SJSA1 (cell line): Measurements from ENCODE around the gene NSD1. TPM values are rescaled to one million over a fixed set of nuclear protein-coding genes. Genes with fewer than 3 reads are reported as not detected.
"Not testable (repeated sequence)": the region's sequence is repeated elsewhere in the genome, so short reads cannot be mapped to it uniquely, and the experiment has no call there.

Source experiments
- DNase-seq, 2 experiments: peaks; one replicate each; pipeline ENCODE4 v3.0.0-alpha.2; 2015 to 2020; ENCODE audit warnings: low spot score in 2 of 2, low read depth in 1 of 2
- H3K27ac ChIP-seq: fragments of 250-450 bp; sonication (Bioruptor Pico); 2 replicates; pipeline ENCODE4 v1.5.1; 2020; ENCODE audit warnings: mild to moderate bottlenecking, moderate library complexity
- H3K27me3 ChIP-seq: fragments of 250-450 bp; sonication (Bioruptor Pico); replicated peaks from 2 replicates; pipeline ENCODE4 v1.5.1; 2020; ENCODE audit warnings: mild to moderate bottlenecking, moderate library complexity
- H3K36me3 ChIP-seq: fragments of 250-450 bp; sonication (Bioruptor Pico); 2 replicates; pipeline ENCODE4 v1.5.1; 2020; ENCODE audit warnings: mild to moderate bottlenecking
- H3K4me1 ChIP-seq: fragments of 250-450 bp; sonication (Bioruptor Pico); replicated peaks from 2 replicates; pipeline ENCODE4 v1.6.1; 2021; ENCODE audit warnings: mild to moderate bottlenecking
- H3K4me3 ChIP-seq: fragments of 250-450 bp; sonication (Bioruptor Pico); 2 replicates; pipeline ENCODE4 v1.5.1; 2020; ENCODE audit warnings: mild to moderate bottlenecking
- H3K9me3 ChIP-seq: fragments of 250-450 bp; sonication (Bioruptor Pico); replicated peaks from 2 replicates; pipeline ENCODE4 v1.5.1; 2020; ENCODE audit warnings: mild to moderate bottlenecking
- total RNA-seq: library from RNA; depleted of rRNA; stranded (reverse); fragments of >200 nt; shearing (Covaris generic); gene quantifications from 2 replicates; pipeline ENCODE4 v1.2.3, GENCODE V29; 2014

NSD1 gene
- total RNA-seq, 1 experiment from 2014 or later = 41.4 TPM

DNA sequence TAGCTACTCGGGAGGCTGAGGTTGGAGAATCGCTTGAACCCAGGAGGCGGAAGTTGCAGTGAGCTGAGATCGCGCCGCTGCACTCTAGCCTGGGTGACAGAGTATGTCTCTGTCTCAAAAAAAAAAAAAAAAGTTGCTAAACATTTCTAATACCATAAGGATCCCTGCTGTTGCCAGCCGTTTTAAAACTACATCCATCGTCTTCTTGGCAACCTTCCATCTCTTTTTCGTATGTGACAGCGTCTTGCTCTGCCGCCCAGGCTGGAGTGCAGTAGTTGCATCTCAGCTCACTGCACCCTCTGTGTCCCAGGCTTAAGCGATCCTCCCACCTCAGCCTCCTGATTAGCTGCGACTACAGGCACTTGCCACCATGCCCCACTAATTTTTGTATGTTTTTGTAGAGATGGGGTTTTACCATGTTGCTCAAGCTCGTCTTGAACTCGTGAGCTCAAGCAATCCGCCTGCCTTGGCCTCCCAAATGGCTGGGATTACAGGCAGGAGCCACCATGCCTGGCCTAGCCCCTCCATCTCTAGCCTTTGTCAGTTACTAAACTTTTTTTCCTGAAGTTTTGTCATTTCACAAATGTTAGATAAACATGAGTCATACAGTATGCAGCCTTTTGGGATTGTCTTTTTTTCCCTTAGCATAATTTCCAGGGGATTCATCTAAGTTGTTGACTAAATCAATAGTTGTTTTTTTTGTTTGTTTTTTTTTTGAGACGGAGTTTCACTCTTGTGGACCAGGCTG, 13.5 kb downstream of the NSD1 start:
- H3K36me3 ChIP-seq = peaks cover 92% of the 10 kb centered on the region
- H3K4me1 ChIP-seq = peaks cover 13% of the 10 kb centered on the region
- H3K4me3 ChIP-seq = no peak overlapping the region
- no peaks in the 10 kb centered on the region for H3K27me3 ChIP-seq
- peak overlapping the region; percentile 33; the same call in 1 of the 2 replicates for H3K27ac ChIP-seq
- peak in 1 of 2 experiments; percentile 53 for DNase-seq
- H3K9me3 ChIP-seq = no peaks in the 10 kb centered on the region; the same call in 1 of the 2 replicates

DNA sequence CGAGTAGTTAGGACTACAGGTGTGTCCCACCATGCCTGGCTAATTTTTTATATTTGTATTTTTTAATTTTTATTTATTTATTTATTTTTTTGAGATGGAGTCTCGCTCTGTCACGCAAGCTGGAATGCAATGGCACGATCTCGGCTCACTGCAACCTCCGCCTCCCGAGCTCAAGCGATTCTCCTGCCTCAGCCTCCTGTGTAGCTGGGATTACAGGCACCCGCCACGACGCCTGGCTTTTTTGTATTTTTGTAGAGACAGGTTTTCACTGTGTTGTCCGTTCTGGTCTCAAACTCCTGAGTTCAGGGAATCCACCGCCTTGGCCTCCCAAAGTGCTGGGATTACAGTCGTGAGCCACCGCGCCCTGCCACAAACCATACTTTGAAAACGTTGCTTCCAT, 16.5 kb downstream of the NSD1 start:
- DNase-seq, H3K9me3 ChIP-seq, H3K4me1 ChIP-seq, H3K4me3 ChIP-seq, H3K27me3 ChIP-seq, H3K27ac ChIP-seq: not testable (repeated sequence)
- peaks cover 73% of the 10 kb centered on the region for H3K36me3 ChIP-seq

DNA sequence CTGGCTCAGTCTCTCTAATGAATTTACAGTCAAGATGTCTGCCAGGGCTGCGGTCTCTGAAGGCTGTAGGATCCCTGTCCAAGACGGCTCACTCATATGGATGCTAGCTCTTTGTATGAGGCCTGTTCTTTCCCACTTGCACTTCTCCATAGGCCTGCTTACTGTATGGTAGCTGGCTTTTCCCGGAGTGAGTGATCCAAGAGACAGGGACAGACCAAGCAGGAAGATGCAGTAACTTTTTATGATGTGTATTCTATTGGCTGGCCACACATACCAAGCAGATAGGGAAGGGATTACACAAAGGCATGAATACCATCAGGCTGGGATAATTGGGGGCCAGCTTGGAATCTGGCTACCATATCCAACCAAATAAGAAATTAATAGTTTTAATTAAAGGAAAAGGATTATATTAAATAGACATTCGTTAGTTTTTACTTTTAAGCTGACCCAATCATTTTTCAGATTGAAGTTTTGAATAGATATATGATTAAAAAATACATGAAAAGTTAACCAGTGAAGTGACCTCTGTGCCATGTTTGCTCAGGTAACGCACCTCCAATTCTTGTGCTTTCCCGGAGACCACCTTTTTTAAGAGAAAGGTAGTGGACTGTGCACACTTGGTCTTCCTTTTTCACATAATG, 20.6 kb downstream of the NSD1 start:
- H3K36me3 ChIP-seq = peaks cover 53% of the 10 kb centered on the region
- H3K27me3 ChIP-seq = no peaks in the 10 kb centered on the region
- no peaks in the 10 kb centered on the region for H3K4me1 ChIP-seq
- no peak overlapping the region for H3K27ac ChIP-seq
- H3K9me3 ChIP-seq = no peaks in the 10 kb centered on the region
- DNase-seq = no peak
- no peak overlapping the region for H3K4me3 ChIP-seq

DNA sequence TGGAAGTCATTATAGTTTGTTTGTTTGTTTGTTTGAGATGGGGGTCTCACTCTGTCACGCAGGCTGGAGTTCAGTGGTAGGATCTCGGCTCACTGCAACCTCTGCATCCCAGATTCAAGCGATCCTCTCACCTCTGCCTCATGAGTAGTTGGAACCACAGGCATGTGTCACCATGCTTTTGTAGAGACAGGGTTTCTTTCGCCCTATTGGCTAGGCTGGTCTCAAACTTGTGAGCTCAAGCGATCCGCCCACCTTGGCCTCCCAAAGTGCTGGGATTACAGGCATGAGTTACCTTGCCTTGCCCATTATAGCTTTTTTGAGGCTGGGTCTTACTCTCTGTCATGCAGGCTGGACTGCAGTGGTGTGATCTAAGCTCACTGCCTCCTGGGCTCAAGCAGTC, 28.8 kb downstream of the NSD1 start:
- Histone ChIP-seq H3K9me3 (no peaks in the 10 kb centered on the region), H3K27ac (no peak overlapping the region), H3K4me1 (no peaks in the 10 kb centered on the region; the same call in 1 of the 2 replicates), H3K4me3 (no peak overlapping the region), H3K36me3 (peaks cover 63% of the 10 kb centered on the region), H3K27me3 (no peaks in the 10 kb centered on the region)
- DNase-seq = no peak

DNA sequence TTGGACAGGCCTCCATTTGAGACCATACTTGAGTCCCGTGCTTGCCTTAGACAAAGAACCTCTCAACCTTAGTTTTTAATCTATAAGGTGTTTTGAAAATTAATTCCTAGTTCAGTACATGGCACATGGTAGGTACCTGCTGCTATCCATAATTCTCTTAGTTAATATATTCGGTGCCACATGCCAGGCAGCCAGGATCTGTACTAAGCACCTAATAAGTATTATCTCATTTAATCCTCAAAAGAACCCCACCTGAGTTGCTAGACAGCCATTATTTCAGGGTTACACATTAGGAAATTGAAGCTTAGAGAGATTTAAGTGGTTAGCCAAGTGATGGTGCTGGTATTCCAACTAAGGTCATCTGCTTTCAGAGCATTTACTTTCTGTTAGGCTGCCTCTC, 29.9 kb downstream of the NSD1 start:
- no peaks in the 10 kb centered on the region for H3K9me3 ChIP-seq
- H3K27ac ChIP-seq = no peak overlapping the region
- DNase-seq = no peak
- no peaks in the 10 kb centered on the region; the same call in 1 of the 2 replicates for H3K4me1 ChIP-seq
- H3K4me3 ChIP-seq = no peak overlapping the region
- H3K27me3 ChIP-seq = no peaks in the 10 kb centered on the region
- H3K36me3 ChIP-seq = peaks cover 55% of the 10 kb centered on the region

DNA sequence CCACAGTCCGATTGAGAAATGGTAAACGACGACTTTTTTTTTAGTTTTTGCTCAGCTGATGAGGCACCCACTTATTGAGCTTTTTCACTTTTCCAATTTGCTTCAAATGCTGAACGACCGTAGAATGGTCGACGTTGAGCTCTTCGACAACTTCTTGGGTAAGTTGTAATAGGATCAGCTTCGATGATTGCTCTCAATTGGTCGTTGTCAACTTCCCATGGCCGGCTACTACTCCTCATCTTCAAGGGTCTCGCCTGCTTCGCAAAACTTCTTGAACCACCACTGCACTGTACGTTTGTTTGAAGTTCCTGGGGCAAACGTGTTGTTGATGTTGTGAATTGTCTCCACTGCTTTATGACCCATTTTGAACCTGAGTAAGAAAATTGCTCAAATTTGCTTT, 35.7 kb downstream of the NSD1 start:
- H3K36me3 ChIP-seq = peaks cover 36% of the 10 kb centered on the region
- H3K27ac ChIP-seq = no peak overlapping the region
- no peaks in the 10 kb centered on the region for H3K27me3 ChIP-seq
- no peak overlapping the region for H3K4me3 ChIP-seq
- H3K9me3 ChIP-seq = no peaks in the 10 kb centered on the region
- no peaks in the 10 kb centered on the region for H3K4me1 ChIP-seq
- DNase-seq = no peak

DNA sequence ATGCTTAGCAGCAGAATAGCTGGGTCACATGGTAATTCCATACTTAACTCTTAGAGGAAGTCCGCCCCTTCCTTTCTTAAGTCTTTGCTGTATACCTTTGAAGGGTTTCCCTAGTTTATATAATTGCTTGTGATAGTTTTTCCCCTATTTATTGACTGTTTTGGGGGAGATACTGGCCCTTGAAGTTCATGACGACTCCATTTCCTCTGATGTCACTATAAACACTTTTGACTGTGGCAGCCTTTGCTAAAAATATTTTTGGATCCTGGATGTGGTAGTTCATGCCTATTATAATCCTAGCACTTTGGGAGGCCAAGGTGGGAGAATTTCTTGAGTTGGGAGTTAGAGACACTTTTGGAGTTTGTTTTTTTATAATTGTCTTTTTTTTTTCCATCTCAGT, 38.4 kb downstream of the NSD1 start:
- H3K27me3 ChIP-seq = no peaks in the 10 kb centered on the region
- H3K9me3 ChIP-seq = no peaks in the 10 kb centered on the region
- H3K27ac ChIP-seq = no peak overlapping the region
- no peak for DNase-seq
- no peaks in the 10 kb centered on the region for H3K4me1 ChIP-seq
- H3K36me3 ChIP-seq = peaks cover 16% of the 10 kb centered on the region
- no peak overlapping the region for H3K4me3 ChIP-seq

DNA sequence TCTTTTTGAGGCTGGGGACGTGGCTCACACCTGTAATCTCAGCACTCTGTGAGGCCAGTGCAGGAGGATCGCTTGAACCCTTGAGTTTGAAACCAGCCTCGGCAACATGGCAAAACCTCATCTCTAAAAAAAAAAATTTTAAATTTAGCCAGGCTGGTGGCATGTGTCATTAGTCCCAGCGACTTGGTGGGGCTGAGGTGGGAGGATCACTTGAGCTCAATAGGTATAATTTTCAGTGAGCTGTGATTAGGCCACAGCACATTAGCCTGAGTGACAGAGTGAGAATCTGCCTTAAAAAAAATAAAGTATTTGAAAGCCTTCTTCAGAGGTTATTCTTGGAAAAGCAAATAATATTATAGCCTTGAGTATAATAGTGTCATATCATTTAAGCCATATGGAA, 41.8 kb downstream of the NSD1 start:
- no peaks in the 10 kb centered on the region for H3K27me3 ChIP-seq
- H3K4me1 ChIP-seq = no peaks in the 10 kb centered on the region
- no peak overlapping the region for H3K4me3 ChIP-seq
- DNase-seq = no peak
- H3K27ac ChIP-seq = no peak overlapping the region
- H3K9me3 ChIP-seq = no peaks in the 10 kb centered on the region
- no peaks in the 10 kb centered on the region; the same call in 1 of the 2 replicates for H3K36me3 ChIP-seq

DNA sequence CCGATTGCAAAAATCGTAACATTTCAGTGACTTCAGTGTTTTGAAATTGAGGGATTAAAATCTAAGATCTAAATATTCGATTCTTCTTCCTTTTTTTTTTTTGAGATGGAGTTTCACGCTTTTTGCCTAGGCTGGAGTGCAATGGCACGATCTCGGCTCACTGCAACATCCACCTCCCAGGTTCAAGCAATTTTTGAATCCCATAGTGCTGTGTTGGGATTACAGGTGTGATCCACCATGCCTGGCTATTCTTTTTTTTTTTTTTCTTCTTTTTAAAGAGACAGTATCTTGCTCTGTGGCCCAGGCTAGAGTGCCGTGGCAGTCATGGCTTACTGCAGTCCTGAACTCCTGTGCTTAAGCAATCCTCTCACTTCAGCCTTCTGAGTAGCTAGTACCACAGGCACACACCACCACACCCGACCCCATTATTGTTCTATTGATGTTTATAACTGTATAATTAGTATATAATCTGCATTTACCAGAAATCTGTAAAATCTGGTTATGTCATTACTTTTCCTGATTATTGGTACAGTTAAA, 42.7 kb downstream of the NSD1 start:
- Histone ChIP-seq H3K4me3 (no peak overlapping the region), H3K27ac (no peak overlapping the region), H3K27me3 (no peaks in the 10 kb centered on the region), H3K9me3 (no peaks in the 10 kb centered on the region), H3K36me3 (no peaks in the 10 kb centered on the region; the same call in 1 of the 2 replicates), H3K4me1 (no peaks in the 10 kb centered on the region)
- DNase-seq = no peak

DNA sequence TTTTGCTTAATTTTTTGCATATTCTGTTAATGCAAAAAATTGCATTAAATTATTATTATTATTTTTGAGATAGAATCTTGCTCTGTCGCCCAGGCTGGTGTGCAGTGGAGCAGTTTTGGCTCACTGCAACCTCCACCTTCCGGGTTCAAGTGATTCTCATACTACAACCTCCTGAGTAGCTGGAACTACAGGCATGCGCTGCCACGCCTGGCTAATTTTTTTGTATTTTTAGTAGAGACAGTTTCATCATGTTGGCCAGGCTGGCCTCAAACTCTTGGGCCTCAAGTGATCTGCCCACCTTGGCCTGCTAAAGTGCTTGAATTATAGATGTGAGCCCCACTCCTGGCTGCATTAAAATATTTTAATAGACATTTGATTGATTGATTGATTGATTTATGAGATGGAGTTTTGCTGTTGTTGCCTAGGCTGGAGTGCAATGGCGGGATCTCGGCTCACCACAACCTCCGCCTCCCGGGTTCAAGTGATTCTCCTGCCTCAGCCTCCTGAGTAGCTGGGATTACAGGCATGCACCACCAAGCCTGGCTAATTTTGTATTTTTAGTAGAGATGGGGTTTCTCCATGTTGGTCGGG, 44.4 kb downstream of the NSD1 start:
- H3K36me3 ChIP-seq, H3K4me3 ChIP-seq, H3K4me1 ChIP-seq, H3K9me3 ChIP-seq, H3K27me3 ChIP-seq, H3K27ac ChIP-seq: not testable (repeated sequence)
- DNase-seq = peak in 1 of 2 experiments; percentile 21

DNA sequence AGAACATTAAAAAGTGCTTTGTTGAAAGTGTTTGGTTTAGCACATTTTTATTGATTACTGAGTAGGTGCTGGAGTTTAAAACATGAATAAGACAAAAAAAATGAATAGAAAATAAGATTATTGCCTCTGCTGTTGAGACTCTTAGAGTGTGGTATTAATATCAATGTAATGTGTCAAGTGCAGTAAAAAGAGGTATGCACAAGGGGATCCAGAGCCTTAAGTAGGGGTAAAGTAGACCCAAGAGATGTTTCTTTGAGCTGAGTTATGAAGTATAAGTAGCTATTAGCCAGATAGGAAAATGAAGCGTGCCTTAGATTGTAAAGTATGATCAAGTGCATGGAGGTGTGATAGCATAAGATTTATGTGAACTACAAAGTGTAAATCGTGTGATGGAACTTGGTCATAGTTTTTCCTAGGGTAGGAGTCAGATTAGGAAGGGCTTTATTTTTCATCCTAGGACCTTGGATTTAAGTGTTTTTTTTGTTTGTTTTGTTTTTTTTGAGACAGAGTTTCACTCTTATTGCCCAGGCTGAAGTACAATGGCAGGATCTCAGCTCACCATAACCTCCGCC, 45.2 kb downstream of the NSD1 start:
- Histone ChIP-seq H3K4me1 (no peaks in the 10 kb centered on the region), H3K9me3 (no peaks in the 10 kb centered on the region), H3K27ac (no peak overlapping the region), H3K4me3 (no peak overlapping the region), H3K27me3 (no peaks in the 10 kb centered on the region), H3K36me3 (no peaks in the 10 kb centered on the region; the same call in 1 of the 2 replicates)
- DNase-seq = no peak

DNA sequence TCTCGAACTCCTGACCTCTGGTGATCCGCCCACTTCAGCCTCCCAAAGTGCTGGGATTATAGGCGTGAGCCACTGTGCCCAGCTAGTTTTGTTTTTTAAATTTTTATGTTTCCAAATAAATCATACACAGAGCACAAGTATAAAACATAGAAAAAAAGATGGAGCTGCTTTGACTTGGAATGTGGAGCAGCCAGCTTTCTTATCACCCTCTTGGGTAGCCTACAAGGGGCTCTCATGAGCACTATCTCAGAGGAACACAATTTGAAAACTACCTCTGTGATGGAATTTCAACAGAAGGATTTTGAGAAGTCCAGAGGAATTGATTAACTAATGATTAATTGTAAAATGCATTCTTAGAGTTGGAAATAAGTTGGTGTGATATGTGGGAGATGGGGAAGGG, 45.9 kb downstream of the NSD1 start:
- H3K36me3 ChIP-seq = no peaks in the 10 kb centered on the region; the same call in 1 of the 2 replicates
- no peak overlapping the region for H3K27ac ChIP-seq
- no peaks in the 10 kb centered on the region for H3K9me3 ChIP-seq
- H3K4me3 ChIP-seq = no peak overlapping the region
- H3K27me3 ChIP-seq = no peaks in the 10 kb centered on the region
- no peaks in the 10 kb centered on the region for H3K4me1 ChIP-seq
- no peak for DNase-seq

DNA sequence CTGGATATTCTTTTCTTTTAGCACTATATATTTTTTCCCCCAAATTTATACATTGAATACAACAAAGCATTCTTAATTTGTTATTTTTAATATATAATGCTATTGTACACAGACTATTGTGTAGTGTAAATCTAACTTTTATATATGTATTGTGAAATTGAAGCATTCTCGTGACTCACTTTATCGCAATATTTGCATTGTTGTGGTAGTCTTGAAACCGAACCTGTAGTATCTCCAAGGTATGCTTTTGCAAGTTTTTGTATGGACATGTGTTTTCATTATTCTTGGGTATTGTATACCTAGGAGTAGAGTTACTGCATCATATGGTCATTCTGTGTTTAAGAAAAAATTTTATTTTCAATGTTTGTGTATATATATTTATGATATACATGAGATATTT, 49.6 kb downstream of the NSD1 start:
- H3K9me3 ChIP-seq = no peaks in the 10 kb centered on the region
- no peak overlapping the region for H3K27ac ChIP-seq
- peaks cover 10% of the 10 kb centered on the region for H3K36me3 ChIP-seq
- H3K27me3 ChIP-seq = no peaks in the 10 kb centered on the region
- H3K4me3 ChIP-seq = no peak overlapping the region
- peaks cover 7% of the 10 kb centered on the region; the same call in 1 of the 2 replicates for H3K4me1 ChIP-seq
- DNase-seq = no peak
